HG03432 (cell line): ENCODE results near the gene GRIK1.

ENCODE experiments used
- ATAC-seq: cut with Tn5 transposase; IDR thresholded peaks from one replicate; pipeline ENCODE4 v1.9.1; 2021; ENCODE audit warnings: mild to moderate bottlenecking, moderate library complexity; ENCODE audit not compliant: unreplicated experiment

Gene GRIK1

GRCh38 chr21:29676395-29676794, 263.4 kb downstream of the GRIK1 start:
- ATAC-seq, result no peak

GRCh38 chr21:29675451-29675850, 264.3 kb downstream of the GRIK1 start:
- no peak for ATAC-seq

- no peak for ATAC-seq
Measured at GRCh38 chr21:29674343-29674742, 265.5 kb downstream of the GRIK1 start.

- ATAC-seq, result no peak
Measured at GRCh38 chr21:29673096-29673610, 266.6 kb downstream of the GRIK1 start.

- ATAC-seq, result no peak
Measured at GRCh38 chr21:29671728-29672127, 268.1 kb downstream of the GRIK1 start.

- ATAC-seq, result no peak
Measured at GRCh38 chr21:29670228-29670627, 269.6 kb downstream of the GRIK1 start.

- ATAC-seq, result peak; percentile 78
Measured at GRCh38 chr21:29669416-29669815, 270.4 kb downstream of the GRIK1 start.

- no peak for ATAC-seq
Measured at GRCh38 chr21:29667651-29668050, 272.1 kb downstream of the GRIK1 start.

GRCh38 chr21:29664615-29665014, 275.2 kb downstream of the GRIK1 start:
- no peak for ATAC-seq

- ATAC-seq, result no peak
Measured at GRCh38 chr21:29661672-29662442, 277.9 kb downstream of the GRIK1 start.

GRCh38 chr21:29660047-29660720, 279.6 kb downstream of the GRIK1 start:
- ATAC-seq, result no peak

GRCh38 chr21:29658934-29659203, 280.9 kb downstream of the GRIK1 start:
- no peak for ATAC-seq

GRCh38 chr21:29658177-29658933, 281.4 kb downstream of the GRIK1 start:
- no peak for ATAC-seq

- ATAC-seq, result no peak
Measured at GRCh38 chr21:29657240-29657989, 282.4 kb downstream of the GRIK1 start.

- peak; percentile 68 for ATAC-seq
Measured at GRCh38 chr21:29656504-29657239, 283.1 kb downstream of the GRIK1 start.

GRCh38 chr21:29655577-29655976, 284.2 kb downstream of the GRIK1 start:
- no peak for ATAC-seq

- ATAC-seq, result no peak
Measured at GRCh38 chr21:29654855-29655254, 284.9 kb downstream of the GRIK1 start.

- ATAC-seq, result no peak
Measured at GRCh38 chr21:29654203-29654602, 285.6 kb downstream of the GRIK1 start.

GRCh38 chr21:29650523-29651022, 289.2 kb downstream of the GRIK1 start:
- ATAC-seq, result no peak

- ATAC-seq, result no peak
Measured at GRCh38 chr21:29649406-29649814, 290.4 kb downstream of the GRIK1 start.
